Activated CD8-positive, alpha-beta T cell treated with anti-CD3 and anti-CD28 coated beads for 36 hours (primary cell): ENCODE measurements around the gene GLOD4. TPM values are rescaled to one million over a fixed set of nuclear protein-coding genes. Genes with fewer than 3 reads are reported as not detected.
A peak's percentile ranks its signal among the peaks of the same experiment; 100 is the strongest.
"Not testable (repeated sequence)": the region's sequence is repeated elsewhere in the genome, so short reads cannot be mapped to it uniquely, and the experiment has no call there.

Experiments
- ATAC-seq: fragments of 200-7000 bp; cut with Tn5 transposase; one replicate; pipeline ENCODE4 v1.10.0; 2021; ENCODE audit warnings: mild to moderate bottlenecking, moderate library complexity
- CTCF ChIA-PET: fragments of 350-600 bp; sonication (Branson Sonifier 250); formaldehyde crosslinking; loops from one replicate; lab custom pipeline; 2021; ENCODE audit warnings: antibody characterized with exemption; lab: Charles Lee
- POLR2A ChIA-PET: fragments of 350-600 bp; sonication (Branson Sonifier 250); formaldehyde crosslinking; loops from one replicate; lab custom pipeline; 2021; ENCODE audit warnings: antibody characterized with exemption; lab: Charles Lee
- DNase-seq: peaks from one replicate; pipeline ENCODE4 v3.0.0-alpha.2; 2020
- H3K27ac Mint-ChIP-seq: one replicate; pipeline ENCODE4 v1.8.0; 2021; ENCODE audit warnings: mild to moderate bottlenecking, mixed read lengths
- H3K27me3 Mint-ChIP-seq: one replicate; pipeline ENCODE4 v1.8.0; 2021; ENCODE audit warnings: mixed read lengths
- H3K36me3 Mint-ChIP-seq: one replicate; pipeline ENCODE4 v1.8.0; 2021; ENCODE audit warnings: low read depth, mixed read lengths
- H3K4me1 Mint-ChIP-seq: one replicate; pipeline ENCODE4 v1.8.0; 2021; ENCODE audit warnings: low read depth, mixed read lengths
- H3K4me3 Mint-ChIP-seq: one replicate; pipeline ENCODE4 v1.8.0; 2021; ENCODE audit warnings: mild to moderate bottlenecking, moderate library complexity, mixed read lengths
- H3K9me3 Mint-ChIP-seq: one replicate; pipeline ENCODE4 v1.8.0; 2021; ENCODE audit warnings: mixed read lengths
- CTCF ChIP-seq: fragments of 200-600 bp; IDR thresholded peaks from one replicate; pipeline ENCODE4 v1.8.0; 2022; ENCODE audit warnings: antibody characterized with exemption, mild to moderate bottlenecking
- intact Hi-C: fragments of 100-400 bp; cut with micrococcal nuclease; formaldehyde crosslinking; loops from one replicate; pipeline ENCODE4 v1.10.0; 2022
- total RNA-seq, 2 experiments: library from RNA; stranded (reverse); gene quantifications; one replicate each; pipeline ENCODE4 v1.2.3, GENCODE V29; 2021

The GLOD4 gene
- total RNA-seq, 2 experiments from 2014 or later: 47.3 to 55.2 TPM

DNA sequence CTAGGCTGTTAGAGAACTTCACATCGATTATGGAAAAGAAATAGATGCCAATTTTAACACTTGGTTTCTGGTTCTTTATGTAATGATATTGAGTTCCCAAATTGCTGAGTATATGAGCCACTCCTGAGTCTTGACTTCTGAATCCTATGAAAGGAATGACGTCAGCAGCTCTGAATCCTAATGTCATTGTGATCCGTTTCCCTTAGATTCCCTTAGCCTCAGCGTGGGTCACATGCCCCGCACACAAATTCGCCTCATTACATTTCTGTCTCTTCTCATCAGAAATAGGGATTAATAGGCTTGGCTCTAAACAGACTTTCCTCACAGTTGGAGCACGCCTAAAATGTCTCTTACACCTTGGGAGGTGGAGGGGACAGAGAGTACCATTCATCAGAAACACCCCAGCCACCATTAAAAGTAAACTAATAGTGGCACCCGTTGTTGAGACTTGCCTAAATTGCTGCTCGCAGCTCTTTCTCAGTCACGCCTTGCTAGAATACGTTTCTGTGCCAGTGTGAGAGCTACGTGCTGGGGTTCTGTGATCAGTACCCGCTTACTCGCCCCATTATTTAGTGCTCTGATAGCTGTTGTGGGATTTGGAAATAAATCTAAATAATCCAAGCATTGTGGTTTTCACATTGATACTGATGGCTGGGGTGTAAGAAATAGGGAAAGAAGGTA is 7.2 kb upstream of the GLOD4 start:
- ATAC-seq (no peak), DNase-seq (no peak)
- no peak overlapping the region for H3K27ac Mint-ChIP-seq
- ChIA-PET CTCF (interaction anchor here (0.7 to 1.4 kb wide), 3 partner anchors 191 to 267 kb away, joined by 3 read pairs; partner anchors contain the start of gene TIMM22), POLR2A (no interaction called here)
- no peaks in the 10 kb centered on the region for H3K27me3 Mint-ChIP-seq
- no peak for TF ChIP-seq CTCF
- H3K4me1 Mint-ChIP-seq: peaks cover 13% of the 10 kb centered on the region
- H3K36me3 Mint-ChIP-seq: peaks cover 28% of the 10 kb centered on the region
- intact Hi-C loops: no loop called here
- no peaks in the 10 kb centered on the region for H3K9me3 Mint-ChIP-seq
- H3K4me3 Mint-ChIP-seq: no peak overlapping the region

DNA sequence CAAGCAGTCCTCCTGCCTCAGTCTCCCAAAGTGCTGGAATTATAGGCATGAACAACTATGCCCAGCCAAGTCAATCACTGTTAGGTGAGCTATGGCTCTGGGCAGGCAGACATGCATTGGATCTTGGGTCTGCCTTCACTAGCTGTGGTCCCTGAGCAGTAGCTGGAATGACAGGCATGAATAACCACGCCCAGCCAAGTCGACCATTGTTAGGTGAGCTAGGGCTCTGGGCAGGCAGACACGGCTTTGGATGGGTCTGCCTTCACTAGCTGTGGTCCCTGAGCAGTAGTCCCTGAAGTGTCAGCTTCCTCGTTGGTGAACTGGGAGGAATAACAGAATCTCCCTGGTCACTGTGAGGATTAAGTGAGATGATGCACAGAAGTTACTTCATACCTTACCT is 6.5 kb upstream of the GLOD4 start:
- H3K9me3 Mint-ChIP-seq: no peaks in the 10 kb centered on the region

GRCh38 chr17:787641-788221 is 5.7 kb upstream of the GLOD4 start:
- Mint-ChIP-seq H3K9me3 (no peaks in the 10 kb centered on the region), H3K27ac (no peak overlapping the region), H3K36me3 (peaks cover 37% of the 10 kb centered on the region), H3K27me3 (no peaks in the 10 kb centered on the region), H3K4me3 (no peak overlapping the region), H3K4me1 (peaks cover 22% of the 10 kb centered on the region)
- ChIA-PET POLR2A (interaction anchor here (0.6 kb wide), 2 partner anchors 12 to 57 kb away, joined by 3 to 4 read pairs; no protein-coding TSS in a partner anchor), CTCF (interaction anchor here (1.2 kb wide), 1 partner anchor 269 kb away, joined by 3 read pairs; no protein-coding TSS in a partner anchor)
- DNase-seq: no peak
- TF ChIP-seq CTCF: no peak
- no peak for ATAC-seq
- intact Hi-C loops: no loop called here

More for the DNA sequence above, 6.5 kb upstream of the GLOD4 start:
- no peaks in the 10 kb centered on the region for H3K27me3 Mint-ChIP-seq
- intact Hi-C loops: no loop called here
- DNase-seq: no peak
- ChIA-PET CTCF (interaction anchor here (0.7 to 1.4 kb wide), 3 partner anchors 192 to 268 kb away, joined by 3 read pairs; partner anchors contain the start of gene TIMM22), POLR2A (no interaction called here)
- peaks cover 33% of the 10 kb centered on the region for H3K36me3 Mint-ChIP-seq
- no peak for ATAC-seq
- H3K27ac Mint-ChIP-seq: no peak overlapping the region
- no peak for TF ChIP-seq CTCF
- no peak overlapping the region for H3K4me3 Mint-ChIP-seq
- H3K4me1 Mint-ChIP-seq: peaks cover 19% of the 10 kb centered on the region

GRCh38 chr17:785901-786300 is 3.8 kb upstream of the GLOD4 start:
- intact Hi-C loops, H3K27me3 Mint-ChIP-seq, DNase-seq, POLR2A ChIA-PET, H3K4me3 Mint-ChIP-seq, H3K9me3 Mint-ChIP-seq, H3K27ac Mint-ChIP-seq, ATAC-seq: not testable (repeated sequence)
- CTCF ChIA-PET: interaction anchor here (0.8 kb wide), 1 partner anchor 195 kb away, joined by 4 read pairs; no protein-coding TSS in a partner anchor
- peaks cover 28% of the 10 kb centered on the region for H3K4me1 Mint-ChIP-seq
- H3K36me3 Mint-ChIP-seq: peaks cover 32% of the 10 kb centered on the region

DNA sequence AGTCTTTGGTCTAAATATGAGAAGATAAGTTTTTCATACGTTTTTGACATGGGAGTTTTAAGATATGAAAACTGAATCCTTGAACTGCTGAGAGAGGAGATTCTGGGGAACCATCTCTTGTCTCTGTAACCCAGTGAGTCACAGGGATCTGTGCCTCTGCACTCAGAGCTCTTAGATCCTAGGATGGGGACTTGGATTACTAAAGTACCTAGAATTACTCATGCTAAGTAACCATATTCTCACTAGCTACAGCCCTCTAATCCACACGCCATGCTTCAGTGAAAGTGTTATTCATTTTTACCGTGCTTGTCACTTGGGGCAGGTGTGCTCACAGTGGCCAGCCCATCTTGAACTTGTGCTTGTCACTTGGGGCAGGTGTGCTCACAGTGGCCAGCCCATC is 2.1 kb upstream of the GLOD4 start:
- intact Hi-C loops: no loop called here
- ChIA-PET CTCF (interaction anchor here (1.3 kb wide), 1 partner anchor 212 kb away, joined by 3 read pairs; the partner anchor contains the start of gene TIMM22), POLR2A (interaction anchor here (0.6 kb wide), 1 partner anchor 313 kb away, joined by 3 read pairs; no protein-coding TSS in a partner anchor)
- no peaks in the 10 kb centered on the region for H3K27me3 Mint-ChIP-seq
- peaks cover 32% of the 10 kb centered on the region for H3K4me1 Mint-ChIP-seq
- H3K27ac Mint-ChIP-seq: peak overlapping the region; percentile 22
- peaks cover 26% of the 10 kb centered on the region for H3K36me3 Mint-ChIP-seq
- peak overlapping the region; percentile 89 for H3K4me3 Mint-ChIP-seq
- no peaks in the 10 kb centered on the region for H3K9me3 Mint-ChIP-seq
- TF ChIP-seq CTCF: no peak
- ATAC-seq (no peak), DNase-seq (no peak)
